ENCODE measurements around the gene AXDND1. TPM values are rescaled to one million over a fixed set of nuclear protein-coding genes. Genes with fewer than 3 reads are reported as not detected.

Gene AXDND1
- polyA plus RNA-seq, 1 of the 3 experiments (the other 2 are of a cell fraction): 0.16 TPM

GRCh38 chr1:179545321-179545720 lies 179.6 kb downstream of the AXDND1 start:
- Histone ChIP-seq H3K9me2 (no peaks in the 10 kb centered on the region), H2AFZ (ENCODE audit: low read depth) (no peak overlapping the region), H3K9ac (no peak overlapping the region), H3K36me3 (replicated peaks in 1 of 2; ENCODE audit: control insufficient read depth in 1 of 2, insufficient read depth in 2 of 2, low read length in 1 of 2) (no peaks in the 10 kb centered on the region), H3F3A (replicated peaks; ENCODE audit: insufficient read depth) (no peaks in the 10 kb centered on the region), H3K4me1 (ENCODE audit: control insufficient read depth in 1 of 2, insufficient read depth in 2 of 2, low read depth in 1 of 2, low read length in 1 of 2) (no peaks in the 10 kb centered on the region), H4K20me1 (ENCODE audit: insufficient read depth) (no peaks in the 10 kb centered on the region), H3K79me2 (ENCODE audit: insufficient read depth) (no peaks in the 10 kb centered on the region), H3K4me3 (ENCODE audit: low read depth in 2 of 2, low read length in 1 of 2) (no peak overlapping the region), H3K27ac (ENCODE audit: low read depth in 2 of 2, low read length in 1 of 2) (no peak overlapping the region), H3K4me2 (no peak overlapping the region), H3K27me3 (ENCODE audit: insufficient read depth) (no peaks in the 10 kb centered on the region; the same call in 1 of the 2 replicates), H3K9me3 (no peaks in the 10 kb centered on the region)
- CTCF ChIA-PET: interaction anchor here (1.1 kb wide), 1 partner anchor 10 kb away, joined by 4 read pairs; no protein-coding TSS in a partner anchor
- WGBS (ENCODE audit: low lambda C conversion rate): 26% methylated on average over 3 of the region's 3 CpGs
- no peak for TF ChIP-seq TAF1 (IDR thresholded peaks at IDR 0.05; ENCODE audit: borderline replicate concordance, low read depth, low read length)
- TF ChIP-seq EP300 (IDR thresholded peaks at IDR 0.05; ENCODE audit: borderline replicate concordance in 1 of 2, low read depth in 1 of 2, low read length in 1 of 2): no peak
- TF ChIP-seq FOXJ3 (CRISPR knock-in tag; IDR thresholded peaks at IDR 0.05): no peak
- TF ChIP-seq YY1 (IDR thresholded peaks at IDR 0.05; ENCODE audit: low read depth): no peak
- TF ChIP-seq PBX3 (IDR thresholded peaks at IDR 0.05): no peak
- TF ChIP-seq, protein P1, sequence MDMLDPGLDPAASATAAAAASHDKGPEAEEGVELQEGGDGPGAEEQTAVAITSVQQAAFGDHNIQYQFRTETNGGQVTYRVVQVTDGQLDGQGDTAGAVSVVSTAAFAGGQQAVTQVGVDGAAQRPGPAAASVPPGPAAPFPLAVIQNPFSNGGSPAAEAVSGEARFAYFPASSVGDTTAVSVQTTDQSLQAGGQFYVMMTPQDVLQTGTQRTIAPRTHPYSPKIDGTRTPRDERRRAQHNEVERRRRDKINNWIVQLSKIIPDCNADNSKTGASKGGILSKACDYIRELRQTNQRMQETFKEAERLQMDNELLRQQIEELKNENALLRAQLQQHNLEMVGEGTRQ (IDR thresholded peaks at IDR 0.05; ENCODE audit: borderline replicate concordance, low read depth, low read length): no peak
- no peak for TF ChIP-seq REST (IDR thresholded peaks at IDR 0.05; ENCODE audit: low read depth, low read length)
- no peak for TF ChIP-seq MXI1 (IDR thresholded peaks at IDR 0.05; ENCODE audit: low read depth, low read length)
- no peak for TF ChIP-seq FOSL2 (IDR thresholded peaks at IDR 0.05; ENCODE audit: borderline replicate concordance, low read depth)
- TF ChIP-seq NRF1 (IDR thresholded peaks at IDR 0.05; ENCODE audit: low read depth, low read length): no peak
- TF ChIP-seq FOXM1 (IDR thresholded peaks at IDR 0.05; ENCODE audit: low read depth): no peak
- TF ChIP-seq RXRA (IDR thresholded peaks at IDR 0.05; ENCODE audit: borderline replicate concordance, low read depth): no peak
- no peak for TF ChIP-seq ELF1 (IDR thresholded peaks at IDR 0.05)
- TF ChIP-seq, protein P2, sequence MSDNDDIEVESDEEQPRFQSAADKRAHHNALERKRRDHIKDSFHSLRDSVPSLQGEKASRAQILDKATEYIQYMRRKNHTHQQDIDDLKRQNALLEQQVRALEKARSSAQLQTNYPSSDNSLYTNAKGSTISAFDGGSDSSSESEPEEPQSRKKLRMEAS (IDR thresholded peaks at IDR 0.05; ENCODE audit: low read depth): no peak
- POLR2A ChIA-PET: no interaction called here
- no peak for DNase-seq

All from SK-N-SH (cell line).